CD4-positive, CD25-positive, alpha-beta regulatory T cell (primary cell): ENCODE measurements around the gene NACAD. TPM values are rescaled to one million over a fixed set of nuclear protein-coding genes. Genes with fewer than 3 reads are reported as not detected.
"Not testable (repeated sequence)": the region's sequence is repeated elsewhere in the genome, so short reads cannot be mapped to it uniquely, and the experiment has no call there.

ENCODE experiments used
- ATAC-seq, 2 donors: fragments of 150-1000 bp; cut with Tn5 transposase; one replicate each; pipeline ENCODE4 v1.10.0; 2021; ENCODE audit warnings: low read depth in 2 of 2, moderate number of reproducible peaks in 2 of 2, moderate library complexity in 1 of 2
- DNase-seq, 3 donors: peaks; one replicate each; pipeline versions ENCODE4 v3.0.0 to v3.0.0-alpha.2; 2012 to 2022; ENCODE audit warnings: mixed read lengths in 1 of 3
- H3K27ac ChIP-seq: one replicate; pipeline ENCODE4 v1.7.0; 2013; ENCODE audit warnings: mild to moderate bottlenecking, low read length; ENCODE audit not compliant: insufficient read depth, poor library complexity, severe bottlenecking
- H3K27me3 ChIP-seq: one replicate; pipeline ENCODE4 v1.7.0; 2013; ENCODE audit warnings: low read length; ENCODE audit not compliant: control insufficient read depth, insufficient read depth
- H3K36me3 ChIP-seq: one replicate; pipeline ENCODE4 v1.7.0; 2013; ENCODE audit warnings: mild to moderate bottlenecking, low read length, moderate library complexity; ENCODE audit not compliant: control insufficient read depth, insufficient read depth
- H3K4me1 ChIP-seq: 2 replicates; pipeline ENCODE4 v1.7.0; 2013; ENCODE audit warnings: mild to moderate bottlenecking, low read length; ENCODE audit not compliant: insufficient read depth, control insufficient read depth, poor library complexity, severe bottlenecking
- H3K4me3 ChIP-seq: one replicate; pipeline ENCODE4 v1.7.0; 2013; ENCODE audit warnings: low read depth, mild to moderate bottlenecking, low read length, moderate library complexity
- H3K9me3 ChIP-seq, 2 experiments: 1 replicate in 1 of 2; 2 replicates in 1 of 2; pipeline ENCODE4 v1.7.0; 2013; ENCODE audit warnings: low read length in 2 of 2, mild to moderate bottlenecking in 1 of 2, moderate library complexity in 1 of 2; ENCODE audit not compliant: control insufficient read depth in 2 of 2
- H3K27ac Mint-ChIP-seq, 3 donors: one replicate each; pipeline ENCODE4 v1.8.0; 2020 to 2022; ENCODE audit warnings: mild to moderate bottlenecking in 3 of 3, mixed read lengths in 3 of 3, moderate library complexity in 2 of 3
- H3K27me3 Mint-ChIP-seq: one replicate; pipeline ENCODE4 v1.8.0; 2022; ENCODE audit warnings: mild to moderate bottlenecking, mixed read lengths
- H3K36me3 Mint-ChIP-seq: one replicate; pipeline ENCODE4 v1.8.0; 2020; ENCODE audit warnings: mixed read lengths
- H3K4me1 Mint-ChIP-seq, 4 donors: one replicate each; pipeline ENCODE4 v1.8.0; 2020 to 2022; ENCODE audit warnings: mixed read lengths in 4 of 4, mild to moderate bottlenecking in 1 of 4
- H3K4me3 Mint-ChIP-seq, 4 donors: one replicate each; pipeline ENCODE4 v1.8.0; 2020 to 2022; ENCODE audit warnings: mild to moderate bottlenecking in 4 of 4, mixed read lengths in 4 of 4, moderate library complexity in 3 of 4
- H3K9me3 Mint-ChIP-seq, 7 donors: one replicate each; pipeline ENCODE4 v1.8.0; 2020 to 2022; ENCODE audit warnings: mixed read lengths in 7 of 7, mild to moderate bottlenecking in 3 of 7, moderate library complexity in 2 of 7
- polyA plus RNA-seq, 4 donors: library from polyadenylated mRNA; unstranded; fragments of 300-500 nt; fragmentation: Illumina TruSeq; gene quantifications; one replicate each; pipeline ENCODE4 v1.2.3, GENCODE V29; 2021
- total RNA-seq: library from RNA; stranded (reverse); gene quantifications from one replicate; pipeline ENCODE4 v1.2.3, GENCODE V29; 2022

The NACAD gene
- total and polyA plus RNA-seq, 5 donors from 2014 or later, result 0.07 TPM; not detected in 4

DNA sequence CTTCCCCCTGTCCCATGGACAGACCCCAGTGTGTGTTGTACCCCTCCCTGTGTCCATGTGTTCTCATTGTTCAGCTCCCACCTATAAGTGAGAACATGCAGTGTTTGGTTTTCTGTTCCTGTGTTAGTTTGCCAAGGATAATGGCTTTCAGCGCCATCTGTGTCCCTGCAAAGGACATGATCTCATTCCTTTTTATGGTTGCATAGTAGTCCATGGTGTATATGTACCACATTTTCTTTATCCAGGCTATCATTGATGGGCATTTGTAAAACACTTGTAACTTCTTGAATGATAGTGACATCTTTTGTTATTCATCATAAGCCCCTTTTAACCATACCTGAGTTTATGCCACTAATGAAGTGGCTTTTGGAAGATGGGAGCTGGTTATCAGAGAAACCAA, 25.5 kb upstream of the NACAD start:
- Mint-ChIP-seq H3K27ac (peak overlapping the region in 1 of 3 donors; percentile 65), H3K4me3 (peak overlapping the region in 3 of 4 donors; percentile 29 to 59 (median 52)), H3K4me1 (peaks cover 8 to 29% (median 18%) of the 10 kb centered on the region in 4 donors), H3K27me3 (peaks cover 37% of the 10 kb centered on the region)
- ATAC-seq, H3K9me3 Mint-ChIP-seq, H3K27ac ChIP-seq, DNase-seq, H3K9me3 ChIP-seq, H3K36me3 ChIP-seq, H3K4me3 ChIP-seq, H3K36me3 Mint-ChIP-seq: not testable (repeated sequence)
- Histone ChIP-seq H3K27me3 (peaks cover 22% of the 10 kb centered on the region), H3K4me1 (peaks cover 16% of the 10 kb centered on the region)

DNA sequence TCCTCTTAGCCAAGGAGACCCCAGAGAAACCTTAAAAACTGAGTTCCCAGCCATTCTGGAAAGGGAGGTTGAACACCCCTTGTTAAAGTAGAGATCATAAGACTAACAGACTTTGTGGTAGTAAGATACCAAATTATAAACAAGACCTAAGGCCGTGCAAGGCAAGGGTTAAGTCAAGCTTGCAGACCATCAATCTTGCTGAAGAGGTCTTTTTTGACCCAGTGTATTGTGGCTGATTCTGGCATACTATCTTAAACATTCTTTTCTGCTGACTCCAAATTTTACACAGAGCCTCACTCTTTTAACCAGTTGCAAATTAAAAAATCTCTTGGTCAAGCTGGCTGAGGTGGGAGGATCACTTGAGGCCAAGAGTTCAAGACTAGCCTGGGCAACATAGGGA, 23.9 kb upstream of the NACAD start:
- Mint-ChIP-seq H3K27me3 (peaks cover 32% of the 10 kb centered on the region), H3K9me3 (peaks cover 0 to 1% (median 0%) of the 10 kb centered on the region in 7 donors), H3K4me3 (peak overlapping the region; percentile 91 to 96 (median 94)), H3K36me3 (peaks cover 10% of the 10 kb centered on the region), H3K4me1 (peaks cover 15 to 43% (median 26%) of the 10 kb centered on the region in 4 donors), H3K27ac (peak overlapping the region; percentile 61 to 99 (median 99))
- no peak overlapping the region for H3K4me3 ChIP-seq
- peaks cover 29% of the 10 kb centered on the region for H3K4me1 ChIP-seq
- DNase-seq (no peak), ATAC-seq (no peak)
- H3K27ac ChIP-seq, result no peak overlapping the region
- no peaks in the 10 kb centered on the region for H3K9me3 ChIP-seq
- H3K27me3 ChIP-seq, result peaks cover 22% of the 10 kb centered on the region
- peaks cover 18% of the 10 kb centered on the region for H3K36me3 ChIP-seq

GRCh38 chr7:45111298-45112223, 22.8 kb upstream of the NACAD start, which contains the start of gene TBRG4:
Gene TBRG4 (minus strand): TSS chr7:45111697. CDS start chr7:45109237, 2,460 bp downstream.
- DNase-seq (peak; percentile 91 to 97 (median 93)), ATAC-seq (peak; percentile 92 to 96)
- H3K27me3 ChIP-seq, result peaks cover 18% of the 10 kb centered on the region
- peaks cover 15% of the 10 kb centered on the region for H3K36me3 Mint-ChIP-seq
- no peaks in the 10 kb centered on the region for H3K9me3 ChIP-seq
- H3K27ac ChIP-seq, result peak within 1 kb of the TSS; percentile 96
- peaks cover 20 to 53% (median 31%) of the 10 kb centered on the region in 4 donors for H3K4me1 Mint-ChIP-seq
- H3K36me3 ChIP-seq, result peaks cover 29% of the 10 kb centered on the region
- peak within 1 kb of the TSS; percentile 83 for H3K4me3 ChIP-seq
- peaks cover 0 to 1% (median 0%) of the 10 kb centered on the region in 7 donors for H3K9me3 Mint-ChIP-seq
- H3K27ac Mint-ChIP-seq, result peak within 1 kb of the TSS; percentile 99 to 100 (median 99)
- H3K27me3 Mint-ChIP-seq, result peaks cover 26% of the 10 kb centered on the region
- H3K4me1 ChIP-seq, result peaks cover 35% of the 10 kb centered on the region
- peak within 1 kb of the TSS; percentile 91 to 96 (median 94) for H3K4me3 Mint-ChIP-seq

DNA sequence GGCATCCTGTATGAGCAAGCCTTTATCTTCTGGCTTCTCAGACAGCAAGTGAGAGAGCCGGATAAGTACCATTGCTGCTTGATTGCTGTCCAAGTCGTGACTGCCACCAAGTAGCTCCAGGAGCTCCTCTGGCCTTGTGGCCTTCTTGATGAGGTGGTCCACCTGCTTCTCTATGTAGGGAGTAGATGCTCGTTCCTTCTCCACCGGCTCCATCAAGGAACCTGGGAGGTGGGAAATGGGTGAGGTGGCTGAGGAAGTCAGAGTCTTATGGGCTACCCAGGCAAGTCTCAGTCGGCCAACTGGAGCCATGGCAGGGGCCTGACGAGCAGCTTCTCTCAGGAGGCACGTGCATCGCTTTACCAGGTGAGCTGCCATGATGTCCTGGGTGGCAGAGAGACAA, 20.1 kb upstream of the NACAD start:
- Mint-ChIP-seq H3K27me3 (peaks cover 14% of the 10 kb centered on the region), H3K36me3 (peaks cover 15% of the 10 kb centered on the region), H3K4me3 (peak overlapping the region; percentile 9 to 46 (median 30)), H3K9me3 (peaks cover 0 to 1% (median 0%) of the 10 kb centered on the region in 7 donors), H3K27ac (peak overlapping the region in 1 of 3 donors; percentile 60), H3K4me1 (peaks cover 20 to 54% (median 32%) of the 10 kb centered on the region in 4 donors)
- peaks cover 42% of the 10 kb centered on the region for H3K4me1 ChIP-seq
- DNase-seq (no peak), ATAC-seq (no peak)
- no peak overlapping the region for H3K27ac ChIP-seq
- peaks cover 56% of the 10 kb centered on the region for H3K36me3 ChIP-seq
- no peaks in the 10 kb centered on the region for H3K9me3 ChIP-seq
- no peak overlapping the region for H3K4me3 ChIP-seq
- H3K27me3 ChIP-seq, result no peaks in the 10 kb centered on the region

DNA sequence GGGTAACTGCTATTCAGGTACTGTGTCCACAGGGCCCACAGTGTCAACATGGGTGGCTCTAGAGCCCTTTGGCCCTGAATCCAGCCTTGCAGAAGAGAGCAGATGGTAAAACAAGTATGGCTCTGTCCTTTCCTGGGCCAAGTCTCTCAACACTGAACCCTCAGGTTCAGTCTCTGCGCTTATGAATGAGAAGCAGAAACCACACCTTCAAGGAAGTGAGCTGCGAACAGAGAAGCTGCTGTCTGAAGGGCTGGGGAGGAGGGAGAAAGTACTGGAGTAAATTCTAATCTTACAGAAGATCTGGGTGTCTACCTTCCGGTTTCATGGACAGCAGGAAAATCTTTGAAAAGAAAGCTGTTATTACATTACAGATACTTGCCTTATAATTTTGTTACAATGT, 18.6 kb upstream of the NACAD start:
- ATAC-seq (no peak), DNase-seq (no peak)
- Histone ChIP-seq H3K27ac (no peak overlapping the region), H3K4me1 (peaks cover 42% of the 10 kb centered on the region), H3K27me3 (no peaks in the 10 kb centered on the region), H3K4me3 (peak overlapping the region; percentile 32), H3K36me3 (peaks cover 71% of the 10 kb centered on the region), H3K9me3 (no peaks in the 10 kb centered on the region)
- peaks cover 12 to 48% (median 31%) of the 10 kb centered on the region in 4 donors for H3K4me1 Mint-ChIP-seq
- H3K4me3 Mint-ChIP-seq, result peak overlapping the region; percentile 16 to 73 (median 48)
- peak overlapping the region; percentile 48 to 75 (median 60) for H3K27ac Mint-ChIP-seq
- peaks cover 15% of the 10 kb centered on the region for H3K36me3 Mint-ChIP-seq
- H3K27me3 Mint-ChIP-seq, result peaks cover 7% of the 10 kb centered on the region
- no peaks in the 10 kb centered on the region for H3K9me3 Mint-ChIP-seq

- DNase-seq, result no peak
- peaks cover 12 to 44% (median 30%) of the 10 kb centered on the region in 4 donors for H3K4me1 Mint-ChIP-seq
Observed at GRCh38 chr7:45106820-45107219, 18.1 kb upstream of the NACAD start.

GRCh38 chr7:45105588-45106188, 16.9 kb upstream of the NACAD start:
- Histone ChIP-seq H3K27ac (no peak overlapping the region), H3K4me3 (no peak overlapping the region), H3K36me3 (peaks cover 88% of the 10 kb centered on the region), H3K9me3 (no peaks in the 10 kb centered on the region), H3K4me1 (peaks cover 37% of the 10 kb centered on the region), H3K27me3 (no peaks in the 10 kb centered on the region)
- H3K27ac Mint-ChIP-seq, result no peak overlapping the region
- ATAC-seq (no peak), DNase-seq (no peak)
- peak overlapping the region in 1 of 4 donors; percentile 47 for H3K4me3 Mint-ChIP-seq
- H3K36me3 Mint-ChIP-seq, result peaks cover 12% of the 10 kb centered on the region
- no peaks in the 10 kb centered on the region for H3K9me3 Mint-ChIP-seq
- H3K4me1 Mint-ChIP-seq, result peaks cover 10 to 34% (median 25%) of the 10 kb centered on the region in 4 donors
- H3K27me3 Mint-ChIP-seq, result no peaks in the 10 kb centered on the region

More at GRCh38 chr7:45106820-45107219, 18.1 kb upstream of the NACAD start:
- no peaks in the 10 kb centered on the region for H3K9me3 Mint-ChIP-seq
- peaks cover 15% of the 10 kb centered on the region for H3K36me3 Mint-ChIP-seq
- peaks cover 76% of the 10 kb centered on the region for H3K36me3 ChIP-seq
- peak overlapping the region in 1 of 4 donors; percentile 39 for H3K4me3 Mint-ChIP-seq
- no peak overlapping the region for H3K27ac ChIP-seq
- no peaks in the 10 kb centered on the region for H3K9me3 ChIP-seq
- ATAC-seq, result no peak
- peaks cover 42% of the 10 kb centered on the region for H3K4me1 ChIP-seq
- H3K27me3 Mint-ChIP-seq, result peaks cover 3% of the 10 kb centered on the region
- no peak overlapping the region for H3K4me3 ChIP-seq
- no peaks in the 10 kb centered on the region for H3K27me3 ChIP-seq
- H3K27ac Mint-ChIP-seq, result no peak overlapping the region
